Endodermal cell (in vitro differentiated cells): ENCODE measurements around the gene TTC23L. TPM values are rescaled to one million over a fixed set of nuclear protein-coding genes. Genes with fewer than 3 reads are reported as not detected.

Source experiments
- DNase-seq: peaks from one replicate; pipeline ENCODE4 v3.0.0-alpha.2; 2017
- H3K27ac ChIP-seq: 2 replicates; pipeline ENCODE4 v1.5.1; 2013; ENCODE audit warnings: mild to moderate bottlenecking, low read depth, low read length, moderate library complexity
- H3K27me3 ChIP-seq: 2 replicates; pipeline ENCODE4 v1.6.1; 2013; ENCODE audit warnings: mild to moderate bottlenecking, low read length, moderate library complexity; ENCODE audit not compliant: insufficient read depth, control insufficient read depth, poor library complexity, severe bottlenecking
- H3K36me3 ChIP-seq: 2 replicates; pipeline ENCODE4 v1.7.0; 2013; ENCODE audit warnings: mild to moderate bottlenecking, low read length, moderate library complexity; ENCODE audit not compliant: control insufficient read depth, insufficient read depth
- H3K4me1 ChIP-seq: one replicate; pipeline ENCODE4 v1.7.0; 2013; ENCODE audit warnings: low read length; ENCODE audit not compliant: control insufficient read depth, insufficient read depth
- H3K4me3 ChIP-seq: 2 replicates; pipeline ENCODE4 v1.5.1; 2013; ENCODE audit warnings: mild to moderate bottlenecking, low read length, moderate library complexity
- H3K9ac ChIP-seq: 2 replicates; pipeline ENCODE4 v1.6.1; 2013; ENCODE audit warnings: mild to moderate bottlenecking, low read length, moderate library complexity; ENCODE audit not compliant: poor library complexity, severe bottlenecking; ENCODE audit errors: extremely low read depth
- H3K9me3 ChIP-seq: 2 replicates; pipeline ENCODE4 v1.6.1; 2013; ENCODE audit warnings: mild to moderate bottlenecking, low read length, moderate library complexity; ENCODE audit not compliant: control insufficient read depth
- H3K27ac Mint-ChIP-seq: 2 replicates; pipeline ENCODE4 v1.8.0; 2020; ENCODE audit warnings: mixed read lengths
- H3K27me3 Mint-ChIP-seq: 2 replicates; pipeline ENCODE4 v1.8.0; 2021; ENCODE audit warnings: mild to moderate bottlenecking, mixed read lengths; ENCODE audit not compliant: insufficient read depth
- H3K36me3 Mint-ChIP-seq: 2 replicates; pipeline ENCODE4 v1.8.0; 2020; ENCODE audit warnings: low read depth, mixed read lengths
- H3K4me1 Mint-ChIP-seq: 2 replicates; pipeline ENCODE4 v1.8.0; 2020; ENCODE audit warnings: mixed read lengths
- H3K4me3 Mint-ChIP-seq: 2 replicates; pipeline ENCODE4 v1.8.0; 2020; ENCODE audit warnings: mild to moderate bottlenecking, moderate library complexity, mixed read lengths
- H3K9me3 Mint-ChIP-seq: 2 replicates; pipeline ENCODE4 v1.8.0; 2020; ENCODE audit warnings: mild to moderate bottlenecking, mixed read lengths
- WGBS, 2 experiments: methylation state at CpG; one replicate each; pipeline versions ENCODE4 v1.1.5 to v1.1.7; 2013; ENCODE audit warnings: missing lambda C conversion rate in 2 of 2, mixed read lengths in 1 of 2; ENCODE audit not compliant: insufficient coverage in 1 of 2, insufficient read length in 1 of 2; 5-methylcytosine and 5-hydroxymethylcytosine counted together
- total RNA-seq, 2 donors: library from RNA; stranded (reverse); fragmentation: NEBNext Ultra II Directional in 1 of 2; extraction: Animal tissue kit (Norgen Biotek cat#: 25700) in 1 of 2; gene quantifications; 2 replicates in 1 of 2; 3 replicates in 1 of 2; pipeline ENCODE4 v1.2.1, GENCODE V29; 2021
- TF ChIP-seq, protein P1 (sequence below): fragments of 200-600 bp; sonication (generic); conservative IDR thresholded peaks from 2 replicates; pipeline ENCODE4 v1.5.0; 2021; ENCODE audit warnings: antibody characterized with exemption, mild to moderate bottlenecking

TTC23L gene
- total RNA-seq, 2 donors from 2014 or later, result 0.95 to 3.0 TPM

DNA sequence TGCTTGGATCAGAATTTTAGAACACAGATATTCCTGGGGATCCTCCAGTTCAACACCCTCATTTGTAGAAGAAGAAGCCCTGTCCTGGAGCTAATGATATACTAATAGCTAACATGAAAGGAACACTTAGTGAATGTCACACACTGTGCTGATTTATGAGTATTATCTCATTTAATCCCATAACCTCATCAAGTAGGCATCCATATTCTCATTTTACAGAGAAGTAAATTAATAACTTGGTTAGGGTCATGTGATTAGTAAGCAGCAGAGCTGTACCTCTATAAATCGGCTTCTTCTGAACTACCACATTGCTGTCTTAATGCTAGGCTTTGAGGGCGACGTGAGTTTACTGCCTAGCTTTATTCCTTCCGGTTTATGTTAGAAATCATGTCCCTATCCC is 6.0 kb downstream of the TTC23L start:
- TF ChIP-seq, protein P1, sequence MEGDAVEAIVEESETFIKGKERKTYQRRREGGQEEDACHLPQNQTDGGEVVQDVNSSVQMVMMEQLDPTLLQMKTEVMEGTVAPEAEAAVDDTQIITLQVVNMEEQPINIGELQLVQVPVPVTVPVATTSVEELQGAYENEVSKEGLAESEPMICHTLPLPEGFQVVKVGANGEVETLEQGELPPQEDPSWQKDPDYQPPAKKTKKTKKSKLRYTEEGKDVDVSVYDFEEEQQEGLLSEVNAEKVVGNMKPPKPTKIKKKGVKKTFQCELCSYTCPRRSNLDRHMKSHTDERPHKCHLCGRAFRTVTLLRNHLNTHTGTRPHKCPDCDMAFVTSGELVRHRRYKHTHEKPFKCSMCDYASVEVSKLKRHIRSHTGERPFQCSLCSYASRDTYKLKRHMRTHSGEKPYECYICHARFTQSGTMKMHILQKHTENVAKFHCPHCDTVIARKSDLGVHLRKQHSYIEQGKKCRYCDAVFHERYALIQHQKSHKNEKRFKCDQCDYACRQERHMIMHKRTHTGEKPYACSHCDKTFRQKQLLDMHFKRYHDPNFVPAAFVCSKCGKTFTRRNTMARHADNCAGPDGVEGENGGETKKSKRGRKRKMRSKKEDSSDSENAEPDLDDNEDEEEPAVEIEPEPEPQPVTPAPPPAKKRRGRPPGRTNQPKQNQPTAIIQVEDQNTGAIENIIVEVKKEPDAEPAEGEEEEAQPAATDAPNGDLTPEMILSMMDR, result no peak
- Histone ChIP-seq H3K9me3 (no peaks in the 10 kb centered on the region), H3K9ac (no peak overlapping the region), H3K4me3 (no peak overlapping the region), H3K36me3 (no peaks in the 10 kb centered on the region), H3K27me3 (no peaks in the 10 kb centered on the region), H3K27ac (no peak overlapping the region), H3K4me1 (no peaks in the 10 kb centered on the region)
- 69 to 90% methylated on average over 3 to 4 of the region's 4 CpGs for WGBS, 2 experiments
- Mint-ChIP-seq H3K27ac (no peak overlapping the region), H3K36me3 (peaks cover 6% of the 10 kb centered on the region), H3K9me3 (peaks cover 3% of the 10 kb centered on the region), H3K27me3 (no peaks in the 10 kb centered on the region), H3K4me3 (no peak overlapping the region), H3K4me1 (no peaks in the 10 kb centered on the region)
- DNase-seq, result no peak

DNA sequence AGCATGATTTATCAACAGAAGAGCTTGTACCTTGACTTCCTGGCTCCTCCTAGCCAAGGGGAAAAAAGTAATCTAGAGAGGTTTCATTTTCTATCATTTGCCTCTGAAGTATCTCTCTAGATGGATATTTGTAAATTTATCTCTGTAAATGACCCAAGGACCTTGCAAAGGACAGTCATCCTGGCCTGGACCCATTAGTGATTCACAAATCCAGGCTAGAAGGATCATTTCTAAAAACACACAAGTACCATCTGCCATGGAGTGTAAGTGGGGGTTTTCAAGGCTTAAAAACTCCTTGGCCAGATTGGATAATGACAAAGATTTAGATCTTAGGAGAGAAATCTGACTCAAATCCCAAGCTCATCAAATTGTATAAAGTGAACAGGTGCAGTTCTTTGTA is 8.1 kb downstream of the TTC23L start:
- Mint-ChIP-seq H3K27me3 (no peaks in the 10 kb centered on the region), H3K4me3 (no peak overlapping the region), H3K27ac (no peak overlapping the region), H3K9me3 (peaks cover 3% of the 10 kb centered on the region), H3K4me1 (no peaks in the 10 kb centered on the region), H3K36me3 (peaks cover 4% of the 10 kb centered on the region)
- H3K27me3 ChIP-seq, result no peaks in the 10 kb centered on the region
- TF ChIP-seq, protein P1, result no peak
- no peaks in the 10 kb centered on the region for H3K4me1 ChIP-seq
- no peaks in the 10 kb centered on the region for H3K9me3 ChIP-seq
- H3K27ac ChIP-seq, result no peak overlapping the region
- no peak overlapping the region for H3K4me3 ChIP-seq
- no peak overlapping the region for H3K9ac ChIP-seq
- DNase-seq, result no peak
- no peaks in the 10 kb centered on the region for H3K36me3 ChIP-seq

DNA sequence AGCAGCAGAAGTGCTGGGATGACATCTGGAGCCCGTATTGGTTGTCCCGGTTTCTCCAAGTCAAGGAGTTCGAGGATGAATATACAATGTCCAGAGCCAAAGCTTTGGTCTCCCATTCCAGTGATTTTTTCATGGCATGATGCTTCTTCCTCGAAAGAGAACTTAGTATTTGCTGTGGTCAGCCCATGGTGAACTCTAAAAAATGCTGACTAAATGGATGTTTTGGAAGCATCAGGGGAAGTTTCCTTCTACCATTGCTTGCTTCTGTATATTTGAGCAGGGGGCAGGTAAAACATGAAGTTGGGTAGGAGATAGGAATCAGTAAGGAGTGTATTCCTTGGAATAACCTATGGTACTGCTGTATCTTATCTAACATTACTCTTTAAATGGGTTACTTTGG is 8.6 kb downstream of the TTC23L start:
- Histone ChIP-seq H3K27ac (no peak overlapping the region), H3K27me3 (no peaks in the 10 kb centered on the region), H3K36me3 (no peaks in the 10 kb centered on the region), H3K9me3 (no peaks in the 10 kb centered on the region), H3K4me3 (no peak overlapping the region), H3K9ac (no peak overlapping the region), H3K4me1 (no peaks in the 10 kb centered on the region)
- no peaks in the 10 kb centered on the region for H3K27me3 Mint-ChIP-seq
- H3K9me3 Mint-ChIP-seq, result no peaks in the 10 kb centered on the region
- H3K27ac Mint-ChIP-seq, result no peak overlapping the region
- DNase-seq, result no peak
- TF ChIP-seq, protein P1, result no peak
- H3K36me3 Mint-ChIP-seq, result no peaks in the 10 kb centered on the region
- WGBS, 2 experiments, result 93 to 94% methylated on average over 4 of the region's 4 CpGs
- H3K4me1 Mint-ChIP-seq, result no peaks in the 10 kb centered on the region
- H3K4me3 Mint-ChIP-seq, result no peak overlapping the region
